Endothelial cell of umbilical vein (primary cell): ENCODE data around the gene RPH3AL. TPM values are rescaled to one million over a fixed set of nuclear protein-coding genes. Genes with fewer than 3 reads are reported as not detected.

Source experiments
- BruUV-seq: library from RNA; stranded (reverse); fragments of 400-500 nt; replicated peaks from 2 replicates; lab custom pipeline; 2021; lab: Mats Ljungman, UMichigan
- CTCF ChIA-PET: fragments of 300-600, 350-600 bp; sonication (Branson Sonifier 250); formaldehyde crosslinking; loops from one replicate; lab custom pipeline; 2021; ENCODE audit warnings: antibody characterized with exemption, inconsistent platforms; lab: Charles Lee
- POLR2A ChIA-PET: fragments of 300-600, 350-600 bp; sonication (Branson Sonifier 250); formaldehyde crosslinking; loops from one replicate; lab custom pipeline; 2021; ENCODE audit warnings: antibody characterized with exemption, inconsistent platforms; lab: Charles Lee
- DNase-seq: peaks from one replicate; pipeline ENCODE4 v3.0.0-alpha.2; 2011; ENCODE audit warnings: low read depth, low spot score
- FAIRE-seq: peaks from 2 replicates; lab custom pipeline; 2011; peaks lifted over from hg19 to GRCh38; lab: Jason Lieb, UNC
- H2AFZ ChIP-seq: 2 replicates; pipeline ENCODE4 v1.6.0; 2012; ENCODE audit warnings: low read depth, low read length, control low read depth, inconsistent platforms
- H3K27ac ChIP-seq: 2 replicates; pipeline ENCODE4 v1.5.1; 2011; ENCODE audit warnings: low read depth, mild to moderate bottlenecking, control low read depth, low read length, moderate library complexity; ENCODE audit not compliant: insufficient read depth
- H3K27me3 ChIP-seq, 2 experiments: 2 replicates each; pipeline versions ENCODE4 v1.6.0 to v1.6.1; 2011; ENCODE audit warnings: low read length in 2 of 2, mixed read lengths in 1 of 2; ENCODE audit not compliant: control insufficient read depth in 2 of 2, insufficient read depth in 2 of 2
- H3K36me3 ChIP-seq, 2 experiments: 2 replicates in 1 of 2; 3 replicates in 1 of 2; pipeline ENCODE4 v1.5.1; 2011; ENCODE audit warnings: low read length in 2 of 2, mild to moderate bottlenecking in 1 of 2, moderate library complexity in 1 of 2; ENCODE audit not compliant: control insufficient read depth in 2 of 2, insufficient read depth in 2 of 2; ENCODE audit errors: extremely low read depth in 1 of 2
- H3K4me1 ChIP-seq: 3 replicates; pipeline ENCODE4 v1.5.1; 2011; ENCODE audit warnings: mild to moderate bottlenecking, low read length; ENCODE audit not compliant: control insufficient read depth, insufficient read depth; ENCODE audit errors: extremely low read depth
- H3K4me2 ChIP-seq: 2 replicates; pipeline ENCODE4 v1.6.1; 2011; ENCODE audit warnings: low read length, control low read depth, mixed read lengths; ENCODE audit not compliant: insufficient read depth
- H3K4me3 ChIP-seq, 3 experiments: fragments of 200-600 bp in 1 of 3; sonication (generic), shearing (Covaris generic) in 1 of 3; replicated peaks in 1 of 3; 2 replicates each; pipeline ENCODE4 v1.5.1; 2011 to 2016; ENCODE audit warnings: control low read depth in 3 of 3, low read length in 3 of 3, mild to moderate bottlenecking in 2 of 3, inconsistent platforms in 1 of 3, low read depth in 1 of 3, moderate library complexity in 1 of 3; ENCODE audit not compliant: insufficient read depth in 1 of 3
- H3K79me2 ChIP-seq: 2 replicates; pipeline ENCODE4 v1.6.0; 2012; ENCODE audit warnings: low read length, inconsistent platforms; ENCODE audit not compliant: control insufficient read depth, insufficient read depth
- H3K9ac ChIP-seq: replicated peaks from 2 replicates; pipeline ENCODE3; 2011; ENCODE audit warnings: low read length, control low read depth; ENCODE audit not compliant: insufficient read depth; ENCODE audit errors: extremely low read depth
- H3K9me1 ChIP-seq: replicated peaks from 3 replicates; pipeline ENCODE4 v1.6.0; 2011; ENCODE audit warnings: mild to moderate bottlenecking, low read length; ENCODE audit not compliant: control insufficient read depth, insufficient read depth; ENCODE audit errors: extremely low read depth
- H3K9me3 ChIP-seq: replicated peaks from 2 replicates; pipeline ENCODE4 v1.5.1; 2012; ENCODE audit warnings: low read length, inconsistent platforms; ENCODE audit not compliant: control insufficient read depth, insufficient read depth
- H4K20me1 ChIP-seq: replicated peaks from 2 replicates; pipeline ENCODE3; 2011; ENCODE audit warnings: mild to moderate bottlenecking, low read length; ENCODE audit not compliant: control insufficient read depth, insufficient read depth; ENCODE audit errors: extremely low read depth
- CTCF ChIP-seq, 2 donors: IDR thresholded peaks; 1 replicate in 1 of 2; 2 replicates in 1 of 2; pipeline ENCODE4 v1.5.1; 2011; ENCODE audit warnings: low read length in 2 of 2, mild to moderate bottlenecking in 2 of 2, moderate library complexity in 2 of 2, control low read depth in 1 of 2, inconsistent platforms in 1 of 2, low read depth in 1 of 2; ENCODE audit not compliant: insufficient read depth in 1 of 2; ENCODE audit errors: extremely low read depth in 1 of 2
- EZH2 ChIP-seq: IDR thresholded peaks from 2 replicates; pipeline ENCODE4 v1.6.1; 2012; ENCODE audit warnings: borderline replicate concordance, low read depth, mild to moderate bottlenecking, moderate library complexity, low read length, inconsistent platforms; ENCODE audit not compliant: severe bottlenecking
- FOS ChIP-seq: IDR thresholded peaks from 2 replicates; pipeline ENCODE4 v1.6.1; 2011; ENCODE audit warnings: mild to moderate bottlenecking, low read length, moderate library complexity, borderline replicate concordance; ENCODE audit not compliant: insufficient read depth
- GATA2 ChIP-seq: IDR thresholded peaks from 2 replicates; pipeline ENCODE4 v1.7.0; 2011; ENCODE audit warnings: low read depth, mild to moderate bottlenecking, moderate library complexity, mixed read lengths, low read length; ENCODE audit not compliant: insufficient read length, insufficient read depth
- JUN ChIP-seq: IDR thresholded peaks from 2 replicates; pipeline ENCODE4 v1.6.1; 2011; ENCODE audit warnings: borderline replicate concordance, low read depth; ENCODE audit not compliant: insufficient read length, insufficient read depth
- MAX ChIP-seq: IDR thresholded peaks from 2 replicates; pipeline ENCODE4 v1.6.1; 2011; ENCODE audit not compliant: insufficient read depth, insufficient read length
- POLR2A ChIP-seq: IDR thresholded peaks from 2 replicates; pipeline ENCODE4 v1.6.1; 2012; ENCODE audit warnings: low read depth, mild to moderate bottlenecking, control low read depth, low read length
- dilution Hi-C: fragments of 300-500 bp; cut with MboI; formaldehyde crosslinking; loops from one replicate; pipeline ENCODE4 v1.15.0; 2019; ENCODE audit warnings: low sequenced_read_pairs; ENCODE audit not compliant: extremely low pct_ligation_motif_present
- intact Hi-C: fragments of 100-400 bp; cut with micrococcal nuclease; formaldehyde crosslinking; loops from one replicate; pipeline ENCODE4 v1.10.0; 2022
- polyA plus RNA-seq, 4 experiments: library from polyadenylated mRNA; depleted of rRNA in 3 of 4; stranded (reverse) in 3 of 4; unstranded in 1 of 4; fragments of >200 nt; gene quantifications; 2 replicates each; pipeline versions ENCODE4 v1.2.1 to v1.2.3, GENCODE V29; 2011 to 2012; ENCODE audit warnings: missing spikeins in 1 of 4
- total RNA-seq: library from RNA; stranded (reverse); gene quantifications from 2 replicates; pipeline ENCODE4 v1.2.3, GENCODE V29; 2021

Gene RPH3AL
- total and polyA plus RNA-seq, 2 donors (not counting 3 experiments of a cell fraction or from before 2014, with no cell fraction given), result 4.1 to 7.0 TPM

GRCh38 chr17:251531-251930 is 101.1 kb downstream of the RPH3AL start:
- FAIRE-seq, result no peak
- Histone ChIP-seq H4K20me1 (no peaks in the 10 kb centered on the region), H3K4me3 (no peak overlapping the region), H3K9ac (no peak overlapping the region), H3K27me3 (no peaks in the 10 kb centered on the region), H3K4me1 (peaks cover 10% of the 10 kb centered on the region), H3K9me3 (no peaks in the 10 kb centered on the region), H3K36me3 (no peaks in the 10 kb centered on the region), H2AFZ (no peak overlapping the region), H3K27ac (no peak overlapping the region), H3K79me2 (no peaks in the 10 kb centered on the region), H3K9me1 (no peaks in the 10 kb centered on the region), H3K4me2 (no peak overlapping the region)
- no peak for DNase-seq
- POLR2A ChIA-PET, result no interaction called here
- TF ChIP-seq FOS (no peak), MAX (no peak), POLR2A (no peak), GATA2 (no peak), JUN (no peak), EZH2 (no peak), CTCF (IDR thresholded peaks at IDR 0.05; ENCODE audit: extremely low read depth in 1 of 2, insufficient read depth in 1 of 2, low read depth in 1 of 2, low read length in 2 of 2) (no peak)
- dilution Hi-C loops, result no loop called here
- BruUV-seq, result no TSS peak
- CTCF ChIA-PET, result no interaction called here
- intact Hi-C loops, result no loop called here
